H1 (cell line): ENCODE data around the gene RAB3D. TPM values are rescaled to one million over a fixed set of nuclear protein-coding genes. Genes with fewer than 3 reads are reported as not detected.

Experiments used
- CREB1 ChIP-seq: IDR thresholded peaks from 2 replicates; pipeline ENCODE4 v1.6.1; 2012; ENCODE audit warnings: inconsistent platforms
- CTBP2 ChIP-seq: IDR thresholded peaks from 2 replicates; pipeline ENCODE4 v1.7.0; 2011; ENCODE audit warnings: borderline replicate concordance, mild to moderate bottlenecking, moderate library complexity, mixed read lengths, low read length; ENCODE audit not compliant: insufficient read depth, insufficient read length
- EP300 ChIP-seq, 2 experiments: IDR thresholded peaks; 1 replicate in 1 of 2; 2 replicates in 1 of 2; pipeline ENCODE4 v1.6.1; 2011 to 2012; ENCODE audit warnings: low read depth in 2 of 2, low read length in 2 of 2, mild to moderate bottlenecking in 2 of 2, borderline replicate concordance in 1 of 2, inconsistent platforms in 1 of 2, moderate library complexity in 1 of 2
- MAFK ChIP-seq: IDR thresholded peaks from 2 replicates; pipeline ENCODE4 v1.6.1; 2012; ENCODE audit warnings: low read depth, mild to moderate bottlenecking, improper control_type of control experiment, low read length
- RFX5 ChIP-seq: IDR thresholded peaks from 2 replicates; pipeline ENCODE4 v1.6.1; 2011; ENCODE audit warnings: low read depth, low read length, improper control_type of control experiment, borderline replicate concordance
- SIN3A ChIP-seq, 2 experiments: IDR thresholded peaks in 1 of 2; conservative IDR thresholded peaks in 1 of 2; 2 replicates each; pipeline ENCODE4 v1.6.1; 2011 to 2012; ENCODE audit warnings: low read length in 2 of 2, improper control_type of control experiment in 1 of 2, low read depth in 1 of 2, mild to moderate bottlenecking in 1 of 2
- polyA plus RNA-seq, 7 experiments: library from polyadenylated mRNA; depleted of rRNA in 3 of 7; stranded (reverse) in 5 of 7; unstranded in 2 of 7; fragments of >200 nt in 5 of 7; fragments of 200-250 nt in 2 of 7; gene quantifications; 1 replicate in 5 of 7; 2 replicates in 1 of 7; 4 replicates in 1 of 7; pipeline versions ENCODE4 v1.2.1 to v1.2.3, GENCODE V29; 2011 to 2013; ENCODE audit warnings: missing spikeins in 2 of 7, mixed read lengths in 2 of 7
- total RNA-seq: library from RNA; stranded (reverse); fragmentation: NEBNext Ultra II Directional; extraction: Animal tissue kit (Norgen Biotek cat#: 25700); gene quantifications from 2 replicates; pipeline ENCODE4 v1.2.1, GENCODE V29; 2021
- TF ChIP-seq, protein P1 (sequence below), 3 experiments: IDR thresholded peaks; 1 replicate in 2 of 3; 2 replicates in 1 of 3; pipeline versions ENCODE4 v1.5.1 to v1.6.1; 2011; ENCODE audit warnings: low read length in 3 of 3, mild to moderate bottlenecking in 3 of 3, inconsistent platforms in 2 of 3, low read depth in 1 of 3, moderate library complexity in 1 of 3; ENCODE audit not compliant: insufficient read depth in 1 of 3; ENCODE audit errors: control extremely low read depth in 1 of 3
- TF ChIP-seq, protein P2 (sequence below): IDR thresholded peaks from 2 replicates; pipeline ENCODE4 v1.6.1; 2011; ENCODE audit warnings: low read length, improper control_type of control experiment

RAB3D gene
- total and polyA plus RNA-seq, 2 of the 8 experiments (the other 6 are each of a cell fraction or from before 2014, with no cell fraction given), result 17.8 to 23.8 TPM

DNA sequence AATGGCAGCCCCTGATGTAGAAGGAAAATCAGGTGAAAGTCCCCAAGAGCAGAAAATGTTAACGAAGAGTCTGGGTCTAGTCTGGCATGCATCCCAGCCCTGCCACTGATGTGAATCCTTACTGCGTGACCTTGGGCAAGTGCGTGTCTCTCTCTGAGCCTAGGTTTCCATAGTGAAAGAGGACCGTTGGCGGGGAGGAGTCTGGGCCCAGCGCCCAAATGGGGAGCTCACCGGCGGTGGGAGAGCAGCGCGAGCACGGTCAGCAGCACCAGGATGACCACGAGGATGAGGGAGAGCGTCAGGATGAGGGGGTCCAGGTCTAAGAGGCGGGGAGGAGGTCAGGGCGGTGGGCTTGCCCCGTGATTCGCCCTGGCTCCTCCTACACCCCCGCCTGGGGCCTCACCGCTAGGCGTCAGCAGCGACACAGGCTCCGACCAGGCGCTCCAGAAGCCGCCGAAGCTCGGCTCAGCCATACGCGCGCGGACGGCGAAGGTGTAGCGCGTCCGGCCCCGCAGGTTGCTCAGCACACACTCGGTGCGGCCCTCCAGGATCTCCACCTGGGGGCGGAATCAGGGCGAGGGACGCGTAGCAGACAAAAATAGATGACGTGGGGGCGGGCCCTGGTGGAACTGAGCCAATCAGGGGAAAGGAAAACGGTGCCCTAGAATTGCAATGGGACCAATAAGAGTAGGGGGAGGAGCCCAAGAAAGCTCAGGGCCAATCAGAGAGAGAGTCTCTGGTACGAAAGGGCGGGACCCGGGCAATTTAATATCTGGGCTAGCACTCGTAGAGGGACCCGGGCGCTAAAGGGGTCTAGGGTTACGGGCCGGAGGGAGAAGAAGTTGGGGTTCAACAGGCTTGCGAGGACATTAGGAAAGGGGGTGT is 41.4 kb upstream of the RAB3D start (continued):
- TF ChIP-seq, protein P1, sequence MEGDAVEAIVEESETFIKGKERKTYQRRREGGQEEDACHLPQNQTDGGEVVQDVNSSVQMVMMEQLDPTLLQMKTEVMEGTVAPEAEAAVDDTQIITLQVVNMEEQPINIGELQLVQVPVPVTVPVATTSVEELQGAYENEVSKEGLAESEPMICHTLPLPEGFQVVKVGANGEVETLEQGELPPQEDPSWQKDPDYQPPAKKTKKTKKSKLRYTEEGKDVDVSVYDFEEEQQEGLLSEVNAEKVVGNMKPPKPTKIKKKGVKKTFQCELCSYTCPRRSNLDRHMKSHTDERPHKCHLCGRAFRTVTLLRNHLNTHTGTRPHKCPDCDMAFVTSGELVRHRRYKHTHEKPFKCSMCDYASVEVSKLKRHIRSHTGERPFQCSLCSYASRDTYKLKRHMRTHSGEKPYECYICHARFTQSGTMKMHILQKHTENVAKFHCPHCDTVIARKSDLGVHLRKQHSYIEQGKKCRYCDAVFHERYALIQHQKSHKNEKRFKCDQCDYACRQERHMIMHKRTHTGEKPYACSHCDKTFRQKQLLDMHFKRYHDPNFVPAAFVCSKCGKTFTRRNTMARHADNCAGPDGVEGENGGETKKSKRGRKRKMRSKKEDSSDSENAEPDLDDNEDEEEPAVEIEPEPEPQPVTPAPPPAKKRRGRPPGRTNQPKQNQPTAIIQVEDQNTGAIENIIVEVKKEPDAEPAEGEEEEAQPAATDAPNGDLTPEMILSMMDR (IDR thresholded peaks at IDR 0.05; ENCODE audit: control extremely low read depth in 1 of 3, insufficient read depth in 1 of 3, low read depth in 1 of 3, low read length in 3 of 3), result peak; percentile 60 to 71 (median 67)
- peak; percentile 89 for TF ChIP-seq CREB1
- TF ChIP-seq, protein P2, sequence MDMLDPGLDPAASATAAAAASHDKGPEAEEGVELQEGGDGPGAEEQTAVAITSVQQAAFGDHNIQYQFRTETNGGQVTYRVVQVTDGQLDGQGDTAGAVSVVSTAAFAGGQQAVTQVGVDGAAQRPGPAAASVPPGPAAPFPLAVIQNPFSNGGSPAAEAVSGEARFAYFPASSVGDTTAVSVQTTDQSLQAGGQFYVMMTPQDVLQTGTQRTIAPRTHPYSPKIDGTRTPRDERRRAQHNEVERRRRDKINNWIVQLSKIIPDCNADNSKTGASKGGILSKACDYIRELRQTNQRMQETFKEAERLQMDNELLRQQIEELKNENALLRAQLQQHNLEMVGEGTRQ, result no peak
- no peak for TF ChIP-seq CTBP2
- TF ChIP-seq EP300 (IDR thresholded peaks at IDR 0.05; ENCODE audit: borderline replicate concordance in 1 of 2, low read depth in 2 of 2, low read length in 2 of 2), result no peak; a peak in 1 of 3 replicates
- no peak for TF ChIP-seq RFX5
- peak in 1 of 2 experiments; percentile 68; a peak in 1 of 4 replicates for TF ChIP-seq SIN3A (conservative IDR thresholded peaks at IDR 0.05 in 1 of 2, IDR thresholded peaks at IDR 0.05 in 1 of 2; ENCODE audit: low read depth in 1 of 2, low read length in 2 of 2)
- no peak; the same call in 1 of the 2 replicates for TF ChIP-seq MAFK
